WTC11 (cell line): ENCODE data around the gene PSMF1. TPM values are rescaled to one million over a fixed set of nuclear protein-coding genes. Genes with fewer than 3 reads are reported as not detected.

Experiments used
- ATAC-seq: fragments of 200-7000 bp; cut with Tn5 transposase; 2 replicates; pipeline ENCODE4 v1.10.0; 2021; ENCODE audit warnings: mild to moderate bottlenecking, moderate library complexity
- CTCF ChIA-PET: fragments of 300-600 bp; sonication (Branson Sonifier 250); formaldehyde crosslinking; loops from one replicate; lab custom pipeline; 2021; ENCODE audit warnings: antibody characterized with exemption; lab: Charles Lee
- POLR2A ChIA-PET: fragments of 350-600 bp; sonication (Branson Sonifier 250); formaldehyde crosslinking; loops from one replicate; lab custom pipeline; 2021; ENCODE audit warnings: antibody characterized with exemption; lab: Charles Lee
- DNase-seq: peaks from one replicate; pipeline ENCODE4 v3.0.0; 2021; ENCODE audit warnings: low spot score
- H3K27ac Mint-ChIP-seq: 2 replicates; pipeline ENCODE4 v1.8.0; 2021; ENCODE audit warnings: mixed read lengths
- H3K27me3 Mint-ChIP-seq: 2 replicates; pipeline ENCODE4 v1.8.0; 2021; ENCODE audit warnings: low read depth, mild to moderate bottlenecking, moderate library complexity, mixed read lengths
- H3K36me3 Mint-ChIP-seq: 2 replicates; pipeline ENCODE4 v1.8.0; 2021; ENCODE audit warnings: mixed read lengths
- H3K4me1 Mint-ChIP-seq: 2 replicates; pipeline ENCODE4 v1.8.0; 2022; ENCODE audit warnings: mixed read lengths
- H3K4me3 Mint-ChIP-seq: 2 replicates; pipeline ENCODE4 v1.8.0; 2021; ENCODE audit warnings: mild to moderate bottlenecking, moderate library complexity, mixed read lengths
- H3K9me3 Mint-ChIP-seq: 2 replicates; pipeline ENCODE4 v1.8.0; 2021; ENCODE audit warnings: mixed read lengths
- GABPB1 ChIP-seq: sonication (generic); formaldehyde crosslinking; IDR thresholded peaks from 2 replicates; pipeline ENCODE4 v1.8.1; 2023; ENCODE audit warnings: mild to moderate bottlenecking, missing genetic modification reagents
- HMGA2 ChIP-seq: fragments of 250-450 bp; sonication (Bioruptor Pico); IDR thresholded peaks from 2 replicates; pipeline ENCODE4 v1.4.0; 2021; ENCODE audit warnings: mild to moderate bottlenecking, moderate library complexity
- MXD4 ChIP-seq: fragments of 250-450 bp; sonication (Bioruptor Pico); IDR thresholded peaks from 2 replicates; pipeline ENCODE4 v1.8.0; 2021; ENCODE audit warnings: mild to moderate bottlenecking, moderate library complexity, borderline replicate concordance
- NFATC4 ChIP-seq: fragments of 250-450 bp; sonication (Bioruptor Pico); IDR thresholded peaks from 2 replicates; pipeline ENCODE4 v1.9.0; 2021; ENCODE audit warnings: mild to moderate bottlenecking
- NFE2L1 ChIP-seq: sonication (generic); formaldehyde crosslinking; IDR thresholded peaks from 2 replicates; pipeline ENCODE4 v1.8.1; 2023; ENCODE audit warnings: missing genetic modification reagents
- SMAD4 ChIP-seq: sonication (generic); formaldehyde crosslinking; IDR thresholded peaks from 2 replicates; pipeline ENCODE4 v1.8.0; 2022; ENCODE audit warnings: mild to moderate bottlenecking, missing genetic modification reagents
- ZNF263 ChIP-seq: sonication (generic); formaldehyde crosslinking; IDR thresholded peaks from 2 replicates; pipeline ENCODE4 v1.8.1; 2022; ENCODE audit warnings: low read depth, mild to moderate bottlenecking, moderate library complexity, missing genetic modification reagents
- ZNF416 ChIP-seq: fragments of 250-450 bp; sonication (Bioruptor Pico); IDR thresholded peaks from 2 replicates; pipeline ENCODE4 v1.9.0; 2021; ENCODE audit warnings: mild to moderate bottlenecking, inconsistent platforms
- total RNA-seq: library from RNA; stranded (reverse); gene quantifications from 3 replicates; pipeline ENCODE4 v1.2.3, GENCODE V29; 2021
- TF ChIP-seq, protein P1 (sequence below): sonication (generic); formaldehyde crosslinking; IDR thresholded peaks from 2 replicates; pipeline ENCODE4 v1.8.1; 2023; ENCODE audit warnings: mild to moderate bottlenecking, missing genetic modification reagents
- TF ChIP-seq, protein P2 (sequence below): fragments of 250-450 bp; sonication (Bioruptor Pico); IDR thresholded peaks from 2 replicates; pipeline ENCODE4 v1.9.0; 2021; ENCODE audit warnings: mild to moderate bottlenecking, borderline replicate concordance
- TF ChIP-seq, protein P3 (sequence below): fragments of 250-450 bp; sonication (Bioruptor Pico); IDR thresholded peaks from 2 replicates; pipeline ENCODE4 v2.1.2; 2022; ENCODE audit warnings: mild to moderate bottlenecking, moderate library complexity
- TF ChIP-seq, protein P4 (sequence below): fragments of 250-450 bp; sonication (Bioruptor Pico); IDR thresholded peaks from 2 replicates; pipeline ENCODE4 v1.9.0; 2021; ENCODE audit warnings: mild to moderate bottlenecking
- TF ChIP-seq, protein P5 (sequence below): sonication (generic); formaldehyde crosslinking; IDR thresholded peaks from 2 replicates; pipeline ENCODE4 v1.8.0; 2022; ENCODE audit warnings: mild to moderate bottlenecking, missing genetic modification reagents
- TF ChIP-seq, protein P6 (sequence below): sonication (generic); formaldehyde crosslinking; IDR thresholded peaks from 2 replicates; pipeline ENCODE4 v1.8.0; 2022; ENCODE audit warnings: mild to moderate bottlenecking, missing genetic modification reagents
- TF ChIP-seq, protein P7 (sequence below): fragments of 200-600 bp; IDR thresholded peaks from 2 replicates; pipeline ENCODE4 v1.8.0; 2022; ENCODE audit warnings: antibody characterized with exemption
- TF ChIP-seq, protein P8 (sequence below): sonication (generic); formaldehyde crosslinking; IDR thresholded peaks from 2 replicates; pipeline ENCODE4 v1.8.1; 2022; ENCODE audit warnings: mild to moderate bottlenecking, moderate library complexity, missing genetic modification reagents

Gene PSMF1
- total RNA-seq, 1 experiment from 2014 or later, result 113 TPM

DNA sequence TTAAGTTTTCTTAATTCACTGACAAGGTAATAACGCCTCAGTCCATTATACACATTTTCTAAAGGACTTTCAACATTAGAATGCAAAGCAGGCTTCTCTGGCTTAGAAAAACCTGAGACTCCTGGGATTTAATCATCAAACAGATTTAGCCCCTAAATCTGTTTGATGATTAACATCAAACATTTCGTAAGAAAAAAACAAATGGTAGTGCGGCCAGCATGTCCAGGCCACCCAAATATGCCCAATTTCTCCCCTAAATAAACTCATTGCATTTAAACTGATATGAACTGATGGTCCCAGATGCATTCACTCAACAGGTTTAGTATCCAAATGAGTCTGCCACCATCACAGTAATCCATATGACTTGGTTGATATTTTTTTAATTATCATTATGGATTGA lies 60.2 kb downstream of the PSMF1 start (continued):
- TF ChIP-seq, protein P1, sequence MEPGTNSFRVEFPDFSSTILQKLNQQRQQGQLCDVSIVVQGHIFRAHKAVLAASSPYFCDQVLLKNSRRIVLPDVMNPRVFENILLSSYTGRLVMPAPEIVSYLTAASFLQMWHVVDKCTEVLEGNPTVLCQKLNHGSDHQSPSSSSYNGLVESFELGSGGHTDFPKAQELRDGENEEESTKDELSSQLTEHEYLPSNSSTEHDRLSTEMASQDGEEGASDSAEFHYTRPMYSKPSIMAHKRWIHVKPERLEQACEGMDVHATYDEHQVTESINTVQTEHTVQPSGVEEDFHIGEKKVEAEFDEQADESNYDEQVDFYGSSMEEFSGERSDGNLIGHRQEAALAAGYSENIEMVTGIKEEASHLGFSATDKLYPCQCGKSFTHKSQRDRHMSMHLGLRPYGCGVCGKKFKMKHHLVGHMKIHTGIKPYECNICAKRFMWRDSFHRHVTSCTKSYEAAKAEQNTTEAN (CRISPR knock-in tag), result no peak
- TF ChIP-seq HMGA2 (CRISPR knock-in tag) (no peak), MXD4 (no peak)
- TF ChIP-seq, protein P2, sequence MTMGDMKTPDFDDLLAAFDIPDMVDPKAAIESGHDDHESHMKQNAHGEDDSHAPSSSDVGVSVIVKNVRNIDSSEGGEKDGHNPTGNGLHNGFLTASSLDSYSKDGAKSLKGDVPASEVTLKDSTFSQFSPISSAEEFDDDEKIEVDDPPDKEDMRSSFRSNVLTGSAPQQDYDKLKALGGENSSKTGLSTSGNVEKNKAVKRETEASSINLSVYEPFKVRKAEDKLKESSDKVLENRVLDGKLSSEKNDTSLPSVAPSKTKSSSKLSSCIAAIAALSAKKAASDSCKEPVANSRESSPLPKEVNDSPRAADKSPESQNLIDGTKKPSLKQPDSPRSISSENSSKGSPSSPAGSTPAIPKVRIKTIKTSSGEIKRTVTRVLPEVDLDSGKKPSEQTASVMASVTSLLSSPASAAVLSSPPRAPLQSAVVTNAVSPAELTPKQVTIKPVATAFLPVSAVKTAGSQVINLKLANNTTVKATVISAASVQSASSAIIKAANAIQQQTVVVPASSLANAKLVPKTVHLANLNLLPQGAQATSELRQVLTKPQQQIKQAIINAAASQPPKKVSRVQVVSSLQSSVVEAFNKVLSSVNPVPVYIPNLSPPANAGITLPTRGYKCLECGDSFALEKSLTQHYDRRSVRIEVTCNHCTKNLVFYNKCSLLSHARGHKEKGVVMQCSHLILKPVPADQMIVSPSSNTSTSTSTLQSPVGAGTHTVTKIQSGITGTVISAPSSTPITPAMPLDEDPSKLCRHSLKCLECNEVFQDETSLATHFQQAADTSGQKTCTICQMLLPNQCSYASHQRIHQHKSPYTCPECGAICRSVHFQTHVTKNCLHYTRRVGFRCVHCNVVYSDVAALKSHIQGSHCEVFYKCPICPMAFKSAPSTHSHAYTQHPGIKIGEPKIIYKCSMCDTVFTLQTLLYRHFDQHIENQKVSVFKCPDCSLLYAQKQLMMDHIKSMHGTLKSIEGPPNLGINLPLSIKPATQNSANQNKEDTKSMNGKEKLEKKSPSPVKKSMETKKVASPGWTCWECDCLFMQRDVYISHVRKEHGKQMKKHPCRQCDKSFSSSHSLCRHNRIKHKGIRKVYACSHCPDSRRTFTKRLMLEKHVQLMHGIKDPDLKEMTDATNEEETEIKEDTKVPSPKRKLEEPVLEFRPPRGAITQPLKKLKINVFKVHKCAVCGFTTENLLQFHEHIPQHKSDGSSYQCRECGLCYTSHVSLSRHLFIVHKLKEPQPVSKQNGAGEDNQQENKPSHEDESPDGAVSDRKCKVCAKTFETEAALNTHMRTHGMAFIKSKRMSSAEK, result no peak
- TF ChIP-seq, protein P3, sequence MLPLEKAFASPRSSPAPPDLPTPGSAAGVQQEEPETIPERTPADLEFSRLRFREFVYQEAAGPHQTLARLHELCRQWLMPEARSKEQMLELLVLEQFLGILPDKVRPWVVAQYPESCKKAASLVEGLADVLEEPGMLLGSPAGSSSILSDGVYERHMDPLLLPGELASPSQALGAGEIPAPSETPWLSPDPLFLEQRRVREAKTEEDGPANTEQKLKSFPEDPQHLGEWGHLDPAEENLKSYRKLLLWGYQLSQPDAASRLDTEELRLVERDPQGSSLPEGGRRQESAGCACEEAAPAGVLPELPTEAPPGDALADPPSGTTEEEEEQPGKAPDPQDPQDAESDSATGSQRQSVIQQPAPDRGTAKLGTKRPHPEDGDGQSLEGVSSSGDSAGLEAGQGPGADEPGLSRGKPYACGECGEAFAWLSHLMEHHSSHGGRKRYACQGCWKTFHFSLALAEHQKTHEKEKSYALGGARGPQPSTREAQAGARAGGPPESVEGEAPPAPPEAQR (CRISPR knock-in tag), result no peak

DNA sequence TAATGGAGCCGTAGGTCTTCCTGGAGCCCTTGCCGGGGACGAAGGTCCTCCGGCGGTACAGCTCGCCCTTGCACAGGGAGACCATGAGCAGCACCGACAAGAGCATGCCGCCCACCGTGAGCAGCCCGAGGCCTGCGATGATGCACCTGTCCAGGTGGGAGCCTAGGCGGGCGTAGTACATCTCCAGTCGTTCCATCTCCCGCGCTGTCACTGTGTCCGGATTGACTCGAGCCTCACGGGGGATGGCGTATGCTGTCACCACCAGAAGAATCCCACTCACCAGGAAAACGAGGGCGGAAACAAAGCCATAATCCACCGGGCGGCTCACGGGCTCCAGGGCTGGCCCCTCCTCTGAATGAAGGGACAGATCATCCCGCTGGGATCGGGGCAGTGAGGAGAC lies 62.5 kb downstream of the PSMF1 start:
- CTCF ChIA-PET, result interaction anchor here (1.8 kb wide), 1 partner anchor 32 kb away, joined by 5 read pairs; no protein-coding TSS in a partner anchor
- H3K4me3 Mint-ChIP-seq, result no peak overlapping the region

More for the DNA sequence above, 62.5 kb downstream of the PSMF1 start:
- Mint-ChIP-seq H3K27ac (no peak overlapping the region), H3K4me1 (peaks cover 17% of the 10 kb centered on the region), H3K27me3 (peaks cover 28% of the 10 kb centered on the region), H3K9me3 (no peaks in the 10 kb centered on the region), H3K36me3 (no peaks in the 10 kb centered on the region)
- POLR2A ChIA-PET, result no interaction called here
- TF ChIP-seq SMAD4 (no peak), GABPB1 (no peak), ZNF416 (CRISPR knock-in tag) (no peak), NFATC4 (CRISPR knock-in tag) (no peak), ZNF263 (CRISPR knock-in tag) (no peak), NFE2L1 (CRISPR knock-in tag) (no peak)
- TF ChIP-seq, protein P4, sequence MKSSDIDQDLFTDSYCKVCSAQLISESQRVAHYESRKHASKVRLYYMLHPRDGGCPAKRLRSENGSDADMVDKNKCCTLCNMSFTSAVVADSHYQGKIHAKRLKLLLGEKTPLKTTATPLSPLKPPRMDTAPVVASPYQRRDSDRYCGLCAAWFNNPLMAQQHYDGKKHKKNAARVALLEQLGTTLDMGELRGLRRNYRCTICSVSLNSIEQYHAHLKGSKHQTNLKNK, result no peak
- TF ChIP-seq, protein P5, sequence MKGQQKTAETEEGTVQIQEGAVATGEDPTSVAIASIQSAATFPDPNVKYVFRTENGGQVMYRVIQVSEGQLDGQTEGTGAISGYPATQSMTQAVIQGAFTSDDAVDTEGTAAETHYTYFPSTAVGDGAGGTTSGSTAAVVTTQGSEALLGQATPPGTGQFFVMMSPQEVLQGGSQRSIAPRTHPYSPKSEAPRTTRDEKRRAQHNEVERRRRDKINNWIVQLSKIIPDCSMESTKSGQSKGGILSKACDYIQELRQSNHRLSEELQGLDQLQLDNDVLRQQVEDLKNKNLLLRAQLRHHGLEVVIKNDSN (CRISPR knock-in tag), result no peak
- TF ChIP-seq, protein P6, sequence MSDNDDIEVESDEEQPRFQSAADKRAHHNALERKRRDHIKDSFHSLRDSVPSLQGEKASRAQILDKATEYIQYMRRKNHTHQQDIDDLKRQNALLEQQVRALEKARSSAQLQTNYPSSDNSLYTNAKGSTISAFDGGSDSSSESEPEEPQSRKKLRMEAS (CRISPR knock-in tag), result no peak
- TF ChIP-seq, protein P7, sequence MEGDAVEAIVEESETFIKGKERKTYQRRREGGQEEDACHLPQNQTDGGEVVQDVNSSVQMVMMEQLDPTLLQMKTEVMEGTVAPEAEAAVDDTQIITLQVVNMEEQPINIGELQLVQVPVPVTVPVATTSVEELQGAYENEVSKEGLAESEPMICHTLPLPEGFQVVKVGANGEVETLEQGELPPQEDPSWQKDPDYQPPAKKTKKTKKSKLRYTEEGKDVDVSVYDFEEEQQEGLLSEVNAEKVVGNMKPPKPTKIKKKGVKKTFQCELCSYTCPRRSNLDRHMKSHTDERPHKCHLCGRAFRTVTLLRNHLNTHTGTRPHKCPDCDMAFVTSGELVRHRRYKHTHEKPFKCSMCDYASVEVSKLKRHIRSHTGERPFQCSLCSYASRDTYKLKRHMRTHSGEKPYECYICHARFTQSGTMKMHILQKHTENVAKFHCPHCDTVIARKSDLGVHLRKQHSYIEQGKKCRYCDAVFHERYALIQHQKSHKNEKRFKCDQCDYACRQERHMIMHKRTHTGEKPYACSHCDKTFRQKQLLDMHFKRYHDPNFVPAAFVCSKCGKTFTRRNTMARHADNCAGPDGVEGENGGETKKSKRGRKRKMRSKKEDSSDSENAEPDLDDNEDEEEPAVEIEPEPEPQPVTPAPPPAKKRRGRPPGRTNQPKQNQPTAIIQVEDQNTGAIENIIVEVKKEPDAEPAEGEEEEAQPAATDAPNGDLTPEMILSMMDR, result no peak
- TF ChIP-seq, protein P8, sequence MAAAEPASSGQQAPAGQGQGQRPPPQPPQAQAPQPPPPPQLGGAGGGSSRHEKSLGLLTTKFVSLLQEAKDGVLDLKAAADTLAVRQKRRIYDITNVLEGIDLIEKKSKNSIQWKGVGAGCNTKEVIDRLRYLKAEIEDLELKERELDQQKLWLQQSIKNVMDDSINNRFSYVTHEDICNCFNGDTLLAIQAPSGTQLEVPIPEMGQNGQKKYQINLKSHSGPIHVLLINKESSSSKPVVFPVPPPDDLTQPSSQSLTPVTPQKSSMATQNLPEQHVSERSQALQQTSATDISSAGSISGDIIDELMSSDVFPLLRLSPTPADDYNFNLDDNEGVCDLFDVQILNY (CRISPR knock-in tag), result no peak
- DNase-seq (no peak), ATAC-seq (no peak)
